ENCODE results near the gene RHOBTB3.

DNA sequence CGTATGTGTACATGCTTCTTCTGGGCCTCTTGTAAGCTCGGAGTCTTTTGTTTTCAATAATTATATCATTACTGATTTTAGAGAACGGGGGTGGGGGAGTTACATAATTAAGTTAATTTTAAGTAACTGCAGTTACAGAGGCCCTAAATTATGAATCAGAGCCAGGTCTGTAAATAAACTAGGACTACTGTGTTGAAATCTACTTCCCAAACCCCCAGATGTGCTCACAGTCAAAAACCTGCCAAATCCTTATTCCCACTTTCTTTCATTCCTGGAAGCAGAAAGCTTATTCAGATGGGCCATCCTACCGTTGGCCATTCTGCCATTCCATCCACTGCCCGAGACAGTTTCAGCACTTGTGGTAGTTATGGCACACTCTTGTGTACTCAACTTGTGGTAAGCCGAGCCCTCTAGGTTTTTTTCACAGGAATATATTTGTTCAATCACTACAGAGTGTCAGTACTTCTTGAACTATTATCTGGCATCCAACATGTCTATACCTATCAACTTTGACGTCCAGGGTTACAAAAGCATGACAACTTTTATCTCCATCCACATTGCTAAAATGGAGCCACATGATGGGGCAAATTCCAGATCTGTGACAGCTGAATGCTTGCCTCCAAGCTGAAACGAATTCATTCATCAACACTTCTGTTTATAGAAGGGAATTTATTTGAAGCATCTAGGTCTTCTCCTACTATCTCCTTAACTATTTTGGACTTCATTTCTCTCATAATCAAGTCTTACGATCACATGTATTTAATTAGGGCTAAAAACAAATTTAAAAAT lies 53.6 kb downstream of the RHOBTB3 start:
- TF ChIP-seq, protein P1, sequence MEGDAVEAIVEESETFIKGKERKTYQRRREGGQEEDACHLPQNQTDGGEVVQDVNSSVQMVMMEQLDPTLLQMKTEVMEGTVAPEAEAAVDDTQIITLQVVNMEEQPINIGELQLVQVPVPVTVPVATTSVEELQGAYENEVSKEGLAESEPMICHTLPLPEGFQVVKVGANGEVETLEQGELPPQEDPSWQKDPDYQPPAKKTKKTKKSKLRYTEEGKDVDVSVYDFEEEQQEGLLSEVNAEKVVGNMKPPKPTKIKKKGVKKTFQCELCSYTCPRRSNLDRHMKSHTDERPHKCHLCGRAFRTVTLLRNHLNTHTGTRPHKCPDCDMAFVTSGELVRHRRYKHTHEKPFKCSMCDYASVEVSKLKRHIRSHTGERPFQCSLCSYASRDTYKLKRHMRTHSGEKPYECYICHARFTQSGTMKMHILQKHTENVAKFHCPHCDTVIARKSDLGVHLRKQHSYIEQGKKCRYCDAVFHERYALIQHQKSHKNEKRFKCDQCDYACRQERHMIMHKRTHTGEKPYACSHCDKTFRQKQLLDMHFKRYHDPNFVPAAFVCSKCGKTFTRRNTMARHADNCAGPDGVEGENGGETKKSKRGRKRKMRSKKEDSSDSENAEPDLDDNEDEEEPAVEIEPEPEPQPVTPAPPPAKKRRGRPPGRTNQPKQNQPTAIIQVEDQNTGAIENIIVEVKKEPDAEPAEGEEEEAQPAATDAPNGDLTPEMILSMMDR (IDR thresholded peaks at IDR 0.05): no peak
- TF ChIP-seq POLR2A (IDR thresholded peaks at IDR 0.05): no peak

Data from uterus (tissue), 2 donors.